Adipose tissue (tissue), 3 donors: ENCODE data around the gene MATN3. TPM values are rescaled to one million over a fixed set of nuclear protein-coding genes. Genes with fewer than 3 reads are reported as not detected.
"Not testable (repeated sequence)": the region's sequence is repeated elsewhere in the genome, so short reads cannot be mapped to it uniquely, and the experiment has no call there.

Experiments used
- H3K27ac ChIP-seq: one replicate; pipeline ENCODE4 v1.5.1; 2013; ENCODE audit warnings: low read depth, low read length
- WGBS, 3 donors: extraction: QIAGEN DNeasy Blood & Tissue Kit; methylation state at CpG; one replicate each; pipeline ENCODE4 v1.1.7; 2013; 5-methylcytosine and 5-hydroxymethylcytosine counted together
- polyA plus RNA-seq, 3 donors: library from polyadenylated mRNA; stranded (reverse); fragments of 200-250 nt; gene quantifications; one replicate each; pipeline ENCODE4 v1.2.3, GENCODE V29; 2013
- donor health status: healthy with polysubstance abuse.
- donor health status: Bipolar disorder and iron deficiency.
- donor health status: healthy.

Gene MATN3, protein sequence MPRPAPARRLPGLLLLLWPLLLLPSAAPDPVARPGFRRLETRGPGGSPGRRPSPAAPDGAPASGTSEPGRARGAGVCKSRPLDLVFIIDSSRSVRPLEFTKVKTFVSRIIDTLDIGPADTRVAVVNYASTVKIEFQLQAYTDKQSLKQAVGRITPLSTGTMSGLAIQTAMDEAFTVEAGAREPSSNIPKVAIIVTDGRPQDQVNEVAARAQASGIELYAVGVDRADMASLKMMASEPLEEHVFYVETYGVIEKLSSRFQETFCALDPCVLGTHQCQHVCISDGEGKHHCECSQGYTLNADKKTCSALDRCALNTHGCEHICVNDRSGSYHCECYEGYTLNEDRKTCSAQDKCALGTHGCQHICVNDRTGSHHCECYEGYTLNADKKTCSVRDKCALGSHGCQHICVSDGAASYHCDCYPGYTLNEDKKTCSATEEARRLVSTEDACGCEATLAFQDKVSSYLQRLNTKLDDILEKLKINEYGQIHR
- polyA plus RNA-seq, result 1 to 10 TPM in 2 of 3 donors, under 1 TPM in 1; 0.36 to 2.8 (median 1.1) TPM

GRCh38 chr2:20012282-20013125 is at the start of gene MATN3:
Gene MATN3 (minus strand): TSS chr2:20012668. CDS start chr2:20012631, 37 bp downstream.
- H3K27ac ChIP-seq, result no peak within 1 kb of the TSS
- WGBS, 3 donors, result 1 to 2% (median 1%) methylated on average over 63 to 87 of the region's 87 CpGs

- H3K27ac ChIP-seq, result no peak overlapping the region
- 95 to 99% (median 97%) methylated on average over 5 of the region's 5 CpGs for WGBS, 3 donors
Measured at GRCh38 chr2:20061940-20062339, 49.5 kb upstream of the MATN3 start.

DNA sequence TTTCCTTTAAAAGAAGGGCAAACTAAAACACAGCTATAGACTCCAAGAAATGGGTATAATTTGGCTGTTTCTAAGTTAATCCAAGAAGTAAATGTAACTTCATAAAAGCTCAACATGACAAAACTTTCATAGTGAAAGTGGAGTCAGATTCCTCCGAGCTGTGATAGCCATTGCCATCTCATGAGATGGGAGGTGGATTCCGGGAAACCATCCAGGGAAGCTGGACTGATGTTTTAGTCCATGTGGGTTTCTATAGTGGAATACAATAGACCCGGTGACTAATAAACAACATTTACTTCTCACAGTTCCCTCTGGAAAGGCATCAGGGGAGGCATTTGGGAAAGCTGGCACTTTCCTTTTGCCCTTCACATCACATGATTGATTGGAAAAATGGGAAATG is 49.0 kb upstream of the MATN3 start:
- 64 to 77% (median 74%) methylated on average over 3 of the region's 3 CpGs for WGBS, 3 donors
- H3K27ac ChIP-seq, result no peak overlapping the region

GRCh38 chr2:20060106-20060505 is 47.6 kb upstream of the MATN3 start:
- H3K27ac ChIP-seq, result no peak overlapping the region
- WGBS, 3 donors, result 94 to 98% (median 97%) methylated on average over 1 of the region's 1 CpG

- 86 to 93% (median 89%) methylated on average over 1 of the region's 1 CpG for WGBS, 3 donors
- H3K27ac ChIP-seq, result no peak overlapping the region
Measured at GRCh38 chr2:20057268-20057667, 44.8 kb upstream of the MATN3 start.

GRCh38 chr2:20054931-20055330 is 42.5 kb upstream of the MATN3 start:
- H3K27ac ChIP-seq, result no peak overlapping the region
- WGBS, 3 donors, result 85 to 95% (median 94%) methylated on average over 3 of the region's 3 CpGs

DNA sequence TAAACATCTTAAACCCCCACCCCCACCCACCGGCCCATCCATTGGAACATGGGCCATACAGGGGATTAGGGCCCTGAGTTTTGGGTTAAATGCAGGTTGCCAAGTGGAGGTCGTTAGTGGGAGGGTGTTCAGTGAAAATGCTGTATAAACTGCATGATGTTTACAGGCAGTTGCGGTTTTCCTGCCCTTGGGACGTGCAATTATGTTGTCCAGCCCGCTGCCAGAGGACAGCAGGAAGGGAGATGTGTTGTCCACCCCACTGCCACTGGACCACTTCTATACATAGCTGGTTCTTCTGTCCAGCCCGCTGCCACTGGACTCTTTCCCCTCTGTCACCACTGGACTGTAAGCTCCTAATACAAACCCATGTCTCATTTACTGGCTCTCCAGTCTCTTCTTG is 41.7 kb upstream of the MATN3 start:
- no peak overlapping the region for H3K27ac ChIP-seq
- 87 to 90% (median 89%) methylated on average over 6 of the region's 6 CpGs for WGBS, 3 donors

- H3K27ac ChIP-seq, result no peak overlapping the region
- 8 to 16% (median 10%) methylated on average over 5 of the region's 5 CpGs for WGBS, 3 donors
Measured at GRCh38 chr2:20052861-20053281, 40.4 kb upstream of the MATN3 start.

GRCh38 chr2:20052229-20052851 is 39.9 kb upstream of the MATN3 start:
- 0 to 3% (median 2%) methylated on average over 10 of the region's 10 CpGs for WGBS, 3 donors
- peak overlapping the region; percentile 56 for H3K27ac ChIP-seq

GRCh38 chr2:20051532-20052228 is 39.2 kb upstream of the MATN3 start, which contains the start of gene LAPTM4A:
Gene LAPTM4A (minus strand): TSS chr2:20051628. CDS start chr2:20051520, 108 bp downstream.
- peak within 1 kb of the TSS; percentile 94 for H3K27ac ChIP-seq
- WGBS, 3 donors, result 0 to 1% (median 0%) methylated on average over 45 of the region's 45 CpGs

GRCh38 chr2:20050646-20051531 is 38.4 kb upstream of the MATN3 start:
- peak overlapping the region; percentile 94 for H3K27ac ChIP-seq
- 1% methylated on average over 47 of the region's 47 CpGs for WGBS, 3 donors

- WGBS, 3 donors, result 1 to 2% (median 1%) methylated on average over 10 of the region's 10 CpGs
- H3K27ac ChIP-seq, result no peak overlapping the region
Measured at GRCh38 chr2:20050104-20050645, 37.7 kb upstream of the MATN3 start.

DNA sequence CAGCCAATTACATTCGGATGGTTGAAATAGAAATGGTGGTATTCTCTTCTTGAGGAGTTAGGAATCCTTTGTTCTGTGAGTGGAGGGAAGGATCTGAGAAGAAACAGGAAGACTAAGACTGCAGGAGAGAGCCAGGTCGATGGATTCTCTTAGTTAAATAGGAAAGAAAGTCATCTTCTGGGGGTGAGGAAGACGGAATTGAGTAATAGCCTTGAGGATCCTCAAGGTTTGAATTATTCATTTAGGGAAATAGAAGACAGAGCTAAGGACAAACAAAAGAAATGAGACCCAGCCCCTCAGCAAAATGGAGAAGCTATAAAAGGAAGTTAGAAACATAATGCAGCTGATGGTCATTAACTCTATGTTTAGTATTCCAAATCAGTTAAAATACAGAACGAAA is 37.2 kb upstream of the MATN3 start:
- peak overlapping the region; percentile 85 for H3K27ac ChIP-seq
- WGBS, 3 donors, result 1 to 3% (median 1%) methylated on average over 4 of the region's 4 CpGs

GRCh38 chr2:20048488-20049448 is 36.3 kb upstream of the MATN3 start:
- no peak overlapping the region for H3K27ac ChIP-seq
- 27 to 50% (median 38%) methylated on average over 6 of the region's 6 CpGs for WGBS, 3 donors

DNA sequence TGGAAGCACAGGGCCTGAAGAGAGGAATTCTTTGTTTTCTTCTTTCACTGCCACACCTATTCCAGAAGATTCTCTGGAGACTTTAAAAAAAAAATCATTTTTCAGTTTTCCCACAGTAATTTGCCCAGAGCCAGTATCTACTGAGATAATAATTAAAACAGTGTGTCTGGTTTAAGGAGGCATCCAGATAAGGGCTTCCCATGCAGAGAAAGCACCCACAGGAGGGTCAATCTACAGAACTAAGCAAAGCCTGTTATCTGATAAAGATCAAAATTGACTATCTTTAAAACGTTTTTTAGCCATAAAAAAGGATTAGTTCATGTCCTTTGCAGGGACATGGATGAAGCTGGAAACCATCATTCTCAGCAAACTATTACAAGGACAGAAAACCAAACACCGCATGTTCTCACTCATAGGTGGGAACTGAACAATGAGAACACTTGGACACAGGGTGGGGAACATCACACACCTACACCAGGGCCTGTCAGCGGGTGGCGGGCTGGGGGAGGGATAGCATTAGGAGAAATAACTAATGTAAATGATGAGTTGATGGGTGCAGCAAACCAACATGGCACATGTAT is 33.3 kb upstream of the MATN3 start:
- not testable (repeated sequence) for H3K27ac ChIP-seq
- 59 to 69% (median 63%) methylated on average over 3 to 4 of the region's 4 CpGs for WGBS, 3 donors

DNA sequence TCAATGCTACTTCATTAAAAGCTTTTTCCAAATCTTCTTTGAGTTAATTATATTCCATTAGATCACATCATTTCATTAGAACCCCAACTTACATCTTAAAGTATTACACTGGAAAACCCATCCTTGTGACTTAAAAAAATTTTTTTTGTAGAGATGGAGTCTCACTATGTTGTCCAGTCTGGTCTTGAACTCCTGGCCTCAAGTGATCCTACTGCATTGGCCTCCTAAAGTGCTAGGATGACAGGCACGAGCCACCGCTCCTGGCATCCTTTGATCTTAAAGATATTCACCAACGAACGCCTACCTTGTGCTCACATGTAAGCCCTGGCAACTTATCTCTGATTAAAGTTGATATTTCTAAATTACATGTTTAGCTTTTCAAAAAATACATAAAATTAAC is 32.3 kb upstream of the MATN3 start:
- WGBS, 3 donors, result 64 to 93% (median 93%) methylated on average over 4 of the region's 4 CpGs
- H3K27ac ChIP-seq, result no peak overlapping the region
